K562 (cell line): ENCODE measurements around the gene WDPCP. TPM values are rescaled to one million over a fixed set of nuclear protein-coding genes. Genes with fewer than 3 reads are reported as not detected.

Source experiments
- ATAC-seq: fragments of 200-7000 bp; cut with Tn5 transposase; 3 replicates; pipeline ENCODE4 v1.9.1; 2020; ENCODE audit warnings: moderate library complexity
- BruUV-seq: library from RNA; stranded (reverse); fragments of 400-500 nt; replicated peaks from 2 replicates; lab custom pipeline; 2021; lab: Mats Ljungman, UMichigan
- CTCF ChIA-PET: fragments of 300-600 bp; formaldehyde crosslinking; extraction: SDS; loops from one replicate; lab custom pipeline; 2021; ENCODE audit warnings: low intra/inter-chr PET ratio; lab: Yijun Ruan, JAX
- POLR2A ChIA-PET: fragments of 300-600, 350-650 bp; sonication (Branson Sonifier 250); formaldehyde crosslinking; extraction: SDS; loops from one replicate; lab custom pipeline; 2021; ENCODE audit warnings: antibody characterized with exemption, inconsistent platforms; lab: Yijun Ruan, JAX
- DNase-seq, 4 experiments: peaks; one replicate each; pipeline versions ENCODE4 v3.0.0 to v3.0.0-alpha.2; 2011 to 2018; ENCODE audit warnings: low spot score in 3 of 4, mixed read lengths in 3 of 4; ENCODE audit errors: extremely low read depth in 1 of 4
- FAIRE-seq: peaks from 2 replicates; lab custom pipeline; 2011; peaks lifted over from hg19 to GRCh38; lab: Jason Lieb, UNC
- H2AFZ ChIP-seq: 2 replicates; pipeline ENCODE4 v1.6.0; 2011; ENCODE audit warnings: low read depth, low read length, control low read depth, inconsistent platforms
- H3K27ac ChIP-seq: fragments of 200-600 bp; 3 replicates; pipeline ENCODE4 v1.8.0; 2011; ENCODE audit warnings: low read depth, mild to moderate bottlenecking, control low read depth, inconsistent platforms, low read length, moderate library complexity, mixed read lengths; ENCODE audit errors: extremely low read depth
- H3K27me3 ChIP-seq, 2 experiments: fragments of 300-600 bp in 1 of 2; 2 replicates in 1 of 2; 3 replicates in 1 of 2; pipeline versions ENCODE4 v1.6.0 to v1.8.0; 2011; ENCODE audit warnings: inconsistent platforms in 2 of 2, low read length in 2 of 2, mild to moderate bottlenecking in 1 of 2, mixed read lengths in 1 of 2, moderate library complexity in 1 of 2; ENCODE audit not compliant: control insufficient read depth in 2 of 2, insufficient read depth in 2 of 2
- H3K36me3 ChIP-seq: fragments of 300-600 bp; 3 replicates; pipeline ENCODE4 v1.8.0; 2011; ENCODE audit warnings: mild to moderate bottlenecking, low read length, inconsistent platforms; ENCODE audit not compliant: control insufficient read depth, insufficient read depth
- H3K4me1 ChIP-seq, 2 experiments: fragments of 200-600 bp in 1 of 2; replicated peaks in 1 of 2; 2 replicates in 1 of 2; 3 replicates in 1 of 2; pipeline versions ENCODE4 v1.5.1 to v1.8.0; 2011; ENCODE audit warnings: inconsistent platforms in 2 of 2, low read length in 2 of 2, mild to moderate bottlenecking in 1 of 2, mixed read lengths in 1 of 2, moderate library complexity in 1 of 2; ENCODE audit not compliant: control insufficient read depth in 2 of 2, insufficient read depth in 2 of 2
- H3K4me2 ChIP-seq: 2 replicates; pipeline ENCODE4 v1.6.1; 2011; ENCODE audit warnings: low read length, control low read depth, inconsistent platforms, mixed read lengths; ENCODE audit not compliant: insufficient read depth
- H3K4me3 ChIP-seq: fragments of 200-600 bp; sonication (generic), shearing (Covaris generic); 2 replicates; pipeline ENCODE4 v1.5.1; 2016; ENCODE audit warnings: control low read depth, inconsistent platforms
- H3K79me2 ChIP-seq: fragments of 200-600 bp; 3 replicates; pipeline ENCODE4 v1.8.0; 2011; ENCODE audit warnings: low read length, inconsistent platforms; ENCODE audit not compliant: control insufficient read depth, insufficient read depth
- H3K9ac ChIP-seq, 2 experiments: 2 replicates each; pipeline versions ENCODE4 v1.6.0 to v1.6.1; 2011; ENCODE audit warnings: low read depth in 2 of 2, low read length in 2 of 2, control low read depth in 1 of 2, inconsistent platforms in 1 of 2, mild to moderate bottlenecking in 1 of 2, mixed read lengths in 1 of 2; ENCODE audit not compliant: insufficient read depth in 1 of 2
- H3K9me1 ChIP-seq: one replicate; pipeline ENCODE4 v1.6.0; 2011; ENCODE audit warnings: inconsistent platforms, mild to moderate bottlenecking, low read length, moderate library complexity; ENCODE audit not compliant: control insufficient read depth, insufficient read depth
- H3K9me3 ChIP-seq: replicated peaks from 2 replicates; pipeline ENCODE4 v1.5.1; 2011; ENCODE audit warnings: low read depth, low read length, inconsistent platforms; ENCODE audit not compliant: control insufficient read depth, insufficient read depth
- H4K20me1 ChIP-seq: replicated peaks from 2 replicates; pipeline ENCODE4 v1.6.1; 2011; ENCODE audit warnings: low read length, inconsistent platforms, mixed read lengths; ENCODE audit not compliant: control insufficient read depth, insufficient read depth
- C11orf30 ChIP-seq: fragments of 450-650 bp; IDR thresholded peaks from 2 replicates; pipeline ENCODE4 v1.6.1; 2016; ENCODE audit warnings: low read depth, mild to moderate bottlenecking
- HMGN3 ChIP-seq: IDR thresholded peaks from 2 replicates; pipeline ENCODE4 v1.6.1; 2011; ENCODE audit warnings: borderline replicate concordance, low read depth, mild to moderate bottlenecking, mixed read lengths, low read length; ENCODE audit not compliant: insufficient read length; ENCODE audit errors: extremely low read depth
- MAFG ChIP-seq: fragments of 450-650 bp; conservative IDR thresholded peaks from 2 replicates; pipeline ENCODE4 v1.6.1; 2016; ENCODE audit warnings: missing genetic modification characterization, missing compliant biosample characterization
- MAFK ChIP-seq: IDR thresholded peaks from 2 replicates; pipeline ENCODE4 v1.6.1; 2011; ENCODE audit warnings: low read length, improper control_type of control experiment
- NFE2 ChIP-seq: IDR thresholded peaks from 2 replicates; pipeline ENCODE4 v1.6.1; 2014; ENCODE audit warnings: antibody characterized with exemption, low read depth
- VEZF1 ChIP-seq: fragments of 200-800 bp; sonication (Bioruptor generic); IDR thresholded peaks from 2 replicates; pipeline ENCODE4 v1.6.1; 2017; ENCODE audit warnings: missing genetic modification characterization, missing compliant biosample characterization
- ZFP36 ChIP-seq: fragments of 150-350 bp; IDR thresholded peaks from 2 replicates; pipeline ENCODE4 v1.6.1; 2018; ENCODE audit warnings: low read length, low read depth; ENCODE audit not compliant: partially characterized antibody
- ZNF316 ChIP-seq: fragments of 450-650 bp; IDR thresholded peaks from 2 replicates; pipeline ENCODE4 v1.6.1; 2016
- WGBS: fragments of 100-300 bp; shearing (Covaris generic); methylation state at CpG from one replicate; pipeline ENCODE4 v1.1.6; 2016; ENCODE audit warnings: low coverage, mixed read lengths; ENCODE audit not compliant: insufficient coverage; ENCODE audit errors: missing lambda C conversion rate; 5-methylcytosine and 5-hydroxymethylcytosine counted together
- in situ Hi-C: fragments of 300-500 bp; cut with MboI; formaldehyde crosslinking; loops from 4 replicates; pipeline ENCODE4 v1.15.0; 2018; ENCODE audit warnings: inconsistent platforms, mixed read lengths
- intact Hi-C: fragments of 100-400 bp; cut with micrococcal nuclease; formaldehyde crosslinking; loops from 2 replicates; pipeline ENCODE4 v1.14.2; 2022
- polyA plus RNA-seq, 8 experiments: library from polyadenylated mRNA; depleted of rRNA in 4 of 8; stranded (reverse) in 5 of 8; unstranded in 3 of 8; fragments of >200 nt; fragmentation: Nextera tagmentation in 2 of 8; fragmentation: Illumina TruSeq in 1 of 8; extraction: Ambion mirVana in 2 of 8; extraction: Trizol in 1 of 8; gene quantifications; 2 replicates each; pipeline versions ENCODE4 v1.2.1 to v1.2.3, GENCODE V29; 2011 to 2014; ENCODE audit warnings: inconsistent platforms in 1 of 8, missing spikeins in 1 of 8
- total RNA-seq, 7 experiments: library from RNA; depleted of rRNA in 6 of 7; stranded (reverse); fragments of >200 nt in 6 of 7; fragmentation: Illumina TruSeq in 2 of 7; extraction: Trizol in 2 of 7; gene quantifications; 2 replicates each; pipeline versions ENCODE4 v1.2.1 to v1.2.3, GENCODE V29; 2011 to 2021; ENCODE audit warnings: low replicate concordance in 1 of 7
- TF ChIP-seq, protein P1 (sequence below): fragments of 250-450 bp; sonication (Bioruptor Pico); IDR thresholded peaks from 2 replicates; pipeline ENCODE4 v1.4.0; 2020

WDPCP gene
- total and polyA plus RNA-seq, 9 of the 15 experiments (the other 6 are each of a cell fraction or from before 2014, with no cell fraction given), result 1.4 to 6.4 (median 5.5) TPM

DNA sequence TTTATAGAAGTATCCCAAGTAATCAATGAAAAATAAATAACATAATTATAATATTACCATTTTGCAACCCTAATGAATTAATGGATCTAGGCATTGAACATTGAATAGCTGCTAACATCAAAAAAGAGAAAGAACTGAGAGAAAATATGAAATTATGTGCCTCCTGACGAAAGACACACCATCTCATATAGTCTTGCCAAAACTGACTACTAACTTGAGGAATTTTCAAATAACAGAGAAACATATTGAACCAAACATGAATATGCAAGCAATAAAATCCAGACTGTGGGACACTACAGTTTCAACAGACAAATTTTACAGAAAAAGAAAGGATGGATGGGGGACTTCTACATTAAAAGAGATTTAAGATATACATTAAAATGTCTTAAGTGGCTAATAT is 165.7 kb downstream of the WDPCP start (continued):
- TF ChIP-seq HMGN3, result no peak

DNA sequence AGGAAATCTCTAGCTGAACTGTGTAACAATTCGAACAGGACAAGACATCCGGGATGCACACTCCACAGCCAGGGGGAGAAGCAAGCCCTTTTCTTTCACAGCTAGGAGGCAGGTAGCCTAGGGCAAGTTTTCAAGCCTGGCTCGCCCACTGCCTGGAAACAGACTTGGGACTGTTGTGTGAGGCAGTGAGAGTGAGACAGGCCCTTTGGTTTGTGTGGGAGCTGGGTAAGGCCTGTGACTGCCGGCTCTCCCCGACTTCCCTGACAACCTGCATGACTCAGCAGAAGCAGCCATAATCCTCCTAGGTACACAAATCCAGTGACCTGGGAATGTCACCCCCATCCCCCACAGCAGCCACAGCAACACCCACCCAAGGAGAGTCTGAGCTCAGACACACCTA is 179.7 kb downstream of the WDPCP start:
- Histone ChIP-seq H3K4me1 (peaks cover 0 to 4% of the 10 kb centered on the region in 2 experiments; a peak in 2 of 5 replicates), H3K79me2 (no peaks in the 10 kb centered on the region), H3K36me3 (no peaks in the 10 kb centered on the region), H3K9me1 (no peaks in the 10 kb centered on the region), H3K9ac (no peak overlapping the region), H2AFZ (0 out of 2 replicates have a peak overlapping the region, but pooled peaks have one; percentile 12), H3K4me3 (no peak overlapping the region), H4K20me1 (no peaks in the 10 kb centered on the region), H3K27ac (no peak overlapping the region), H3K9me3 (peaks cover 3% of the 10 kb centered on the region; the same call in 1 of the 2 replicates), H3K4me2 (no peak overlapping the region), H3K27me3 (no peaks in the 10 kb centered on the region)
- no peak for FAIRE-seq
- TF ChIP-seq MAFK (peak; percentile 21; the same call in 1 of the 2 replicates), C11orf30 (peak; percentile 77), ZNF316 (peak; percentile 64), MAFG (tag) (peak; percentile 78), VEZF1 (CRISPR knock-in tag) (no peak), ZFP36 (peak; percentile 82), NFE2 (peak; percentile 71)
- TF ChIP-seq, protein P1, sequence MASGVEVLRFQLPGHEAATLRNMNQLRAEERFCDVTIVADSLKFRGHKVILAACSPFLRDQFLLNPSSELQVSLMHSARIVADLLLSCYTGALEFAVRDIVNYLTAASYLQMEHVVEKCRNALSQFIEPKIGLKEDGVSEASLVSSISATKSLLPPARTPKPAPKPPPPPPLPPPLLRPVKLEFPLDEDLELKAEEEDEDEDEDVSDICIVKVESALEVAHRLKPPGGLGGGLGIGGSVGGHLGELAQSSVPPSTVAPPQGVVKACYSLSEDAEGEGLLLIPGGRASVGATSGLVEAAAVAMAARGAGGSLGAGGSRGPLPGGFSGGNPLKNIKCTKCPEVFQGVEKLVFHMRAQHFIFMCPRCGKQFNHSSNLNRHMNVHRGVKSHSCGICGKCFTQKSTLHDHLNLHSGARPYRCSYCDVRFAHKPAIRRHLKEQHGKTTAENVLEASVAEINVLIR (CRISPR knock-in tag), result no peak
- ChIA-PET CTCF (no interaction called here), POLR2A (no interaction called here)
- ATAC-seq, result peak; percentile 45; the same call in 2 of the 3 replicates
- intact Hi-C loops (no loop called here), in situ Hi-C loops (no loop called here)
- no TSS peak for BruUV-seq
- DNase-seq, result peak in 1 of 4 experiments; percentile 17
- WGBS, result 44% methylated on average over 5 of the region's 5 CpGs
